Stomach (tissue), 9 donors: ENCODE results near the gene ZNF423. TPM values are rescaled to one million over a fixed set of nuclear protein-coding genes. Genes with fewer than 3 reads are reported as not detected.

Experiments used
- DNase-seq, 2 donors: peaks; one replicate each; pipeline versions ENCODE4 v3.0.0 to v3.0.0-alpha.2; 2013 to 2019
- H3K27ac ChIP-seq, 5 donors: fragments of 200-600 bp in 4 of 5; sonication (generic) in 4 of 5; one replicate each; pipeline ENCODE4 v1.5.1; 2013 to 2019; ENCODE audit warnings: mild to moderate bottlenecking in 1 of 5, moderate library complexity in 1 of 5
- H3K27me3 ChIP-seq, 3 donors: fragments of 200-600 bp; sonication (generic); one replicate each; pipeline ENCODE4 v1.5.1; 2017 to 2019; ENCODE audit warnings: mixed run types in 1 of 3
- H3K36me3 ChIP-seq, 4 donors: fragments of 200-600 bp; sonication (generic); 1 replicate in 3 of 4; 2 replicates in 1 of 4; pipeline ENCODE4 v1.5.1; 2016 to 2019
- H3K4me1 ChIP-seq, 4 donors: fragments of 200-600 bp; sonication (generic); one replicate each; pipeline ENCODE4 v1.5.1; 2016 to 2019
- H3K4me3 ChIP-seq, 4 donors: fragments of 200-600 bp; sonication (generic) in 3 of 4; one replicate each; pipeline ENCODE4 v1.5.1; 2016 to 2019; ENCODE audit warnings: mild to moderate bottlenecking in 1 of 4
- H3K9me3 ChIP-seq, 4 donors: fragments of 200-600 bp; sonication (generic); one replicate each; pipeline ENCODE4 v1.5.1; 2016 to 2019
- EP300 ChIP-seq: sonication (generic); formaldehyde crosslinking; IDR thresholded peaks from one replicate; pipeline ENCODE4 v1.6.1; 2017; ENCODE audit warnings: antibody characterized with exemption
- POLR2A ChIP-seq, 4 donors: fragments of 450-650 bp; IDR thresholded peaks; one replicate each; pipeline ENCODE4 v1.6.1; 2016; ENCODE audit warnings: antibody characterized with exemption in 4 of 4, control low read depth in 2 of 4, mild to moderate bottlenecking in 1 of 4, moderate library complexity in 1 of 4
- POLR2AphosphoS5 ChIP-seq, 3 donors: sonication (generic); formaldehyde crosslinking; IDR thresholded peaks; one replicate each; pipeline ENCODE4 v1.6.1; 2016; ENCODE audit warnings: antibody characterized with exemption in 3 of 3
- WGBS, 5 donors: extraction: QIAGEN DNeasy Blood & Tissue Kit in 3 of 5; methylation state at CpG; one replicate each; pipeline versions ENCODE4 v1.1.5 to v1.1.7; 2013 to 2018; 5-methylcytosine and 5-hydroxymethylcytosine counted together
- intact Hi-C: fragments of 100-400 bp; cut with DNase I; formaldehyde crosslinking; loops from one replicate; pipeline ENCODE4 v1.15.1; 2023; ENCODE audit warnings: low total_unique reads
- polyA plus RNA-seq, 3 donors: library from polyadenylated mRNA; stranded (reverse); fragments of 200-250 nt; gene quantifications; one replicate each; pipeline ENCODE4 v1.2.3, GENCODE V29; 2013
- total RNA-seq, 5 donors: library from RNA; depleted of rRNA; stranded (reverse); fragments of >200 nt; gene quantifications; one replicate each; pipeline versions ENCODE4 v1.1.0 to v1.2.3, GENCODE V29; 2014 to 2016
- TF ChIP-seq, protein P1 (sequence below), 7 experiments: fragments of 450-650 bp in 4 of 7; fragments of 200-600 bp in 3 of 7; sonication (generic) in 3 of 7; IDR thresholded peaks; one replicate each; pipeline ENCODE4 v1.5.1; 2016 to 2019; ENCODE audit warnings: antibody characterized with exemption in 7 of 7, control low read depth in 2 of 7, mild to moderate bottlenecking in 1 of 7
- donor health status: healthy with polysubstance abuse.
- donor health status: Bipolar disorder and iron deficiency.
- donor health status: healthy.

The ZNF423 gene
- total and polyA plus RNA-seq, 8 donors = 0.29 to 3.5 (median 1.0) TPM

DNA sequence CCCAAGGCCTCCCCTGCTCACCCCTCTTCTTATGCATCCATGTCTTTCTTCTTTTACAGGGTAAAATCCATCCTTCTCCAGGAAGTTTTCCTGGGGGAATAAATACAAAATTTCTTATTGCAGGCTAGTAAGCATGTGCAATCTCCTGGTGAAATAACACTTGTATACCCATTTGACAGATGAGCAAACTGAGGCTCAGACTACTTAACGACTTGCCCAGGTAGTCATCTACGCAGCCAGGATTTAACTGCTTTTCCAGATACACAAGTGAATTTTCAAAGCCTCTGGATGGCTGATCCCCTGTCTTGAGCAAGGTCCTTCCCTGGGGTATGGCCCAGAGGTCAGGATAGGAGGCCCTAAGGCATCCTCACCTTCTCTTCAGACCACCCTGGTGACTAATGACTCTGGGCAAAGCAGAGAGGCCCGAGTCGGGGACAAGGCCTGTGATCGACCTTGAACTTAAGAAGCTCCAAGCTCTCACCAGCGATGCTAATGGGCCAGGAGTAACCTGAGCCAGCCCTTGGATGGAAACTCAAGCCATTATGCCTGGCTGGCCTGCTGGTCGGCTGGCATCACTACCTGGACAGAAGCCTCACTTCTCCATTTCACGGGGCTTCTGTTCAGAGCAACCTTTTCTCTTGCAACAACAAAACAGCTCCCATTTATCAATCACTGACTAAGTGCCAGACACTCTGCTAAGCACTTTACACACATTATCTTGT, 33.1 kb downstream of the ZNF423 start:
- Histone ChIP-seq H3K36me3 (no peaks in the 10 kb centered on the region), H3K9me3 (no peaks in the 10 kb centered on the region), H3K27me3 (no peaks in the 10 kb centered on the region), H3K27ac (no peak overlapping the region), H3K4me3 (no peak overlapping the region), H3K4me1 (peaks cover 0 to 8% (median 0%) of the 10 kb centered on the region in 4 donors)
- no peak for DNase-seq
- 71 to 87% (median 82%) methylated on average over 5 to 8 of the region's 8 CpGs for WGBS, 5 donors
- intact Hi-C loops = no loop called here
- TF ChIP-seq EP300 (no peak), POLR2AphosphoS5 (IDR thresholded peaks at IDR 0.05) (no peak), POLR2A (IDR thresholded peaks at IDR 0.05) (no peak)
- TF ChIP-seq, protein P1, sequence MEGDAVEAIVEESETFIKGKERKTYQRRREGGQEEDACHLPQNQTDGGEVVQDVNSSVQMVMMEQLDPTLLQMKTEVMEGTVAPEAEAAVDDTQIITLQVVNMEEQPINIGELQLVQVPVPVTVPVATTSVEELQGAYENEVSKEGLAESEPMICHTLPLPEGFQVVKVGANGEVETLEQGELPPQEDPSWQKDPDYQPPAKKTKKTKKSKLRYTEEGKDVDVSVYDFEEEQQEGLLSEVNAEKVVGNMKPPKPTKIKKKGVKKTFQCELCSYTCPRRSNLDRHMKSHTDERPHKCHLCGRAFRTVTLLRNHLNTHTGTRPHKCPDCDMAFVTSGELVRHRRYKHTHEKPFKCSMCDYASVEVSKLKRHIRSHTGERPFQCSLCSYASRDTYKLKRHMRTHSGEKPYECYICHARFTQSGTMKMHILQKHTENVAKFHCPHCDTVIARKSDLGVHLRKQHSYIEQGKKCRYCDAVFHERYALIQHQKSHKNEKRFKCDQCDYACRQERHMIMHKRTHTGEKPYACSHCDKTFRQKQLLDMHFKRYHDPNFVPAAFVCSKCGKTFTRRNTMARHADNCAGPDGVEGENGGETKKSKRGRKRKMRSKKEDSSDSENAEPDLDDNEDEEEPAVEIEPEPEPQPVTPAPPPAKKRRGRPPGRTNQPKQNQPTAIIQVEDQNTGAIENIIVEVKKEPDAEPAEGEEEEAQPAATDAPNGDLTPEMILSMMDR (IDR thresholded peaks at IDR 0.05) = no peak

DNA sequence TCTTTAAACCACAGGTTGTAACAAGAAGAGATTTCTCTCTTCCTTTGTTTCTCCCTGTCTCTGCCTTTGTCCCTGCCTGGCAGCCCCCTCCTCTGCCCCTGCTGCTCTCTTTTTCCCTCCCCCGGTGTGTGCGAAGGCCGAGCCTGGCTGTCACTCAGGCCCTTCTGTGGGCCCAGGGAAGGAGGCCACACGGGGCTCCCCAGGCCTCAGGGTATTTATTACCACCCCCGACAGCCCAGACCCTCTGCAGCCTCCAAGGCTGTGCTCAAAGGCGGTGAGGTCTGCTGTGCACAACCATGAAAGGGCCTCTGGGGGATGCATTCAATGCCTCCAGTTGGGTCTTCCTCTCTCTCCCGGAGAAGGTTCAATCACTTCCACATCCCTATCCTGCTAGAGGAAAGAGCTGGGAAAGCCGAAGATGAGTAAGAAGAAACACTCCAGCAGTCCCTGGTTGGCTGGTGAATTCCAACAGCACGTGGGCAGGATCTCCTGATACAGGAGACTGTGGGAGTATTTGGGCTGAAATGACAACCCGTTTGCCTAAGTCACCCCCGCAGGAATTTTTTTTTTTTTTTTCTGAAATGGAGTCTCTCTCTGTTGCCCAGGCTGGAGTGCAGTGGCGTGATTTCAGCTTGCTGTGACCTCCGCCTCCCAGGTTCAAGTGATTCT, 34.2 kb downstream of the ZNF423 start:
- H3K27ac ChIP-seq = no peak overlapping the region
- H3K36me3 ChIP-seq = no peaks in the 10 kb centered on the region
- DNase-seq = no peak
- H3K9me3 ChIP-seq = no peaks in the 10 kb centered on the region
- no peak overlapping the region for H3K4me3 ChIP-seq
- H3K27me3 ChIP-seq = no peaks in the 10 kb centered on the region
- 73 to 88% (median 84%) methylated on average over 13 of the region's 13 CpGs for WGBS, 5 donors
- intact Hi-C loops = no loop called here
- H3K4me1 ChIP-seq = no peaks in the 10 kb centered on the region
- TF ChIP-seq EP300 = no peak
- TF ChIP-seq POLR2AphosphoS5 (IDR thresholded peaks at IDR 0.05) = no peak
- TF ChIP-seq POLR2A (IDR thresholded peaks at IDR 0.05) = no peak
- TF ChIP-seq, protein P1 (IDR thresholded peaks at IDR 0.05) = no peak

DNA sequence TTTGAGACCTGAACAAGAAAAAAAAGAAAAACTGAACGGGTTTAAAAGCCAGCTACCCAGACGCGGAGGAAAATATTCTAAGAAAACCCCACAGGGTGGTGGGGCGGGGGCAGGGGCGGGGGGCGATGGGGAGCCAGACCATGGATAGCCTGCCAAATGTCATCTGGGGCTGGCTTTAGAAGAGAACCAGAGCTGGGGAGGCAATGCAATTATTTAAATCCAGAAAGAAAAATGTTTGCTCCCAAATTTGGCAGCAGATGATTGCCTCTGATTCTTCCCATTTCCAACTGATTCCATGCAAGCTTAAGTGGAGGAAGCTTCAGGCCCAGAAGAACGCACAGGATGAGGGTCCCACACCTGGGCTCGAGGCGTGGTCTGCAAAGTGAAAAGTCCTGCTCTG, 34.8 kb downstream of the ZNF423 start:
- no peaks in the 10 kb centered on the region for H3K27me3 ChIP-seq

DNA sequence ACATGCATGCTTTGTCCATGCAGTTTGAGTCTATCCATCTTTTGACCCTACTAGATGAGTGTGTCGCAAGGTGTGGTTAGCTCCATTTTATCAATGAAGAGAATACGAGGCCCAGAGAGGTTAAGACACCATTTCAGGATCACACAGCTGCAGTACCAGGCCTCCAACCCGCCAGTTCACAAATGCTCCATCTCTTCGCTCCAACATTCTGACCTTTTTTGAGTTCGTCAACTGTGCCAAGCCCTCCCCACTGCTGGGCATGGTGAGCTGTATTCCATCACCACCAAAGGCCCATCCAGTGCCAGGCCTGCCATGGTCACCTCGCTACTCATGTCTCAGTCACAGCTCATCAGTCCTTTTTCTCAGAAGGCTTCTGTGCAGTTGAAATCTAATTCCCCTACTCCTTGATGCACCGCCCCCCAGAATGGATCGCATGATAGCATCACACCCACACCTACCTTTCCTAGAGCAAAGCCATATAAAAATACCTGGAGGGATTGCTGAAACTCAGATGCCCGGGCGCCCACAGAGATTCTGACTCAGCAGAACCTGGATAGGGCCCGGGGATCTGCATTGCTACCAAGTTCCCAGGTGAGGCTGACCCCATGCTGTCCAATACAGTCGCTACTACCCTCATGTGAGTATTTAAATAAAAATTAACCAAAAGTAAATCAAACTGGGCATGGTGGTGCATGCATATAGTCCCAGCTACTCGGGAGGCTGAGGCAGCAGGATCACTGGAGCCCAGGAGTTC, 38.0 kb downstream of the ZNF423 start:
- intact Hi-C loops = no loop called here
- 88 to 93% (median 91%) methylated on average over 13 of the region's 13 CpGs for WGBS, 5 donors
- TF ChIP-seq, protein P1 (IDR thresholded peaks at IDR 0.05) = no peak
- no peak for TF ChIP-seq POLR2AphosphoS5 (IDR thresholded peaks at IDR 0.05)
- TF ChIP-seq EP300 = no peak
- TF ChIP-seq POLR2A (IDR thresholded peaks at IDR 0.05) = no peak
- Histone ChIP-seq H3K4me3 (no peak overlapping the region), H3K36me3 (no peaks in the 10 kb centered on the region), H3K4me1 (no peaks in the 10 kb centered on the region), H3K27ac (no peak overlapping the region), H3K9me3 (no peaks in the 10 kb centered on the region), H3K27me3 (no peaks in the 10 kb centered on the region)
- DNase-seq = no peak

More for the DNA sequence above, 34.8 kb downstream of the ZNF423 start:
- intact Hi-C loops = no loop called here
- no peaks in the 10 kb centered on the region for H3K36me3 ChIP-seq
- no peak overlapping the region for H3K4me3 ChIP-seq
- H3K9me3 ChIP-seq = no peaks in the 10 kb centered on the region
- TF ChIP-seq POLR2AphosphoS5 (IDR thresholded peaks at IDR 0.05) (no peak), EP300 (no peak), POLR2A (IDR thresholded peaks at IDR 0.05) (no peak)
- TF ChIP-seq, protein P1 (IDR thresholded peaks at IDR 0.05) = no peak
- 80 to 87% (median 83%) methylated on average over 9 of the region's 9 CpGs for WGBS, 5 donors
- H3K27ac ChIP-seq = no peak overlapping the region
- no peak for DNase-seq
- no peaks in the 10 kb centered on the region for H3K4me1 ChIP-seq
